ENCODE results near the gene LCMT1. TPM values are rescaled to one million over a fixed set of nuclear protein-coding genes. Genes with fewer than 3 reads are reported as not detected.

The LCMT1 gene
- total RNA-seq, 4 donors from 2014 or later = 10.8 to 24.5 (median 18.0) TPM

- WGBS = 42% methylated on average over 4 of the region's 4 CpGs
- Histone ChIP-seq H3K36me3 (peaks cover 0 to 5% (median under 1%) of the 10 kb centered on the region in 4 donors), H3K4me1 (peaks cover 40 to 69% (median 56%) of the 10 kb centered on the region in 4 donors), H3K27ac (replicated peaks in 1 of 4) (peak overlapping the region; percentile 58 to 85 (median 84)), H3K9me3 (no peaks in the 10 kb centered on the region), H3K4me3 (no peak overlapping the region), H3K27me3 (no peaks in the 10 kb centered on the region)
- DNase-seq (ENCODE audit: extremely low spot score) = no peak
- intact Hi-C loops (cut with DNase I) = loop anchor here (5.0 to 10.0 kb wide), 2 partner anchors 42 to 145 kb away; partner anchors contain the start of gene ZKSCAN2
- TF ChIP-seq POLR2AphosphoS5 (IDR thresholded peaks at IDR 0.05) = peak in 1 of 2 donors; percentile 55
- TF ChIP-seq EP300 (IDR thresholded peaks at IDR 0.05) = no peak
- TF ChIP-seq POLR2A (IDR thresholded peaks at IDR 0.05; ENCODE audit: low read depth) = no peak
- TF ChIP-seq, protein P1, sequence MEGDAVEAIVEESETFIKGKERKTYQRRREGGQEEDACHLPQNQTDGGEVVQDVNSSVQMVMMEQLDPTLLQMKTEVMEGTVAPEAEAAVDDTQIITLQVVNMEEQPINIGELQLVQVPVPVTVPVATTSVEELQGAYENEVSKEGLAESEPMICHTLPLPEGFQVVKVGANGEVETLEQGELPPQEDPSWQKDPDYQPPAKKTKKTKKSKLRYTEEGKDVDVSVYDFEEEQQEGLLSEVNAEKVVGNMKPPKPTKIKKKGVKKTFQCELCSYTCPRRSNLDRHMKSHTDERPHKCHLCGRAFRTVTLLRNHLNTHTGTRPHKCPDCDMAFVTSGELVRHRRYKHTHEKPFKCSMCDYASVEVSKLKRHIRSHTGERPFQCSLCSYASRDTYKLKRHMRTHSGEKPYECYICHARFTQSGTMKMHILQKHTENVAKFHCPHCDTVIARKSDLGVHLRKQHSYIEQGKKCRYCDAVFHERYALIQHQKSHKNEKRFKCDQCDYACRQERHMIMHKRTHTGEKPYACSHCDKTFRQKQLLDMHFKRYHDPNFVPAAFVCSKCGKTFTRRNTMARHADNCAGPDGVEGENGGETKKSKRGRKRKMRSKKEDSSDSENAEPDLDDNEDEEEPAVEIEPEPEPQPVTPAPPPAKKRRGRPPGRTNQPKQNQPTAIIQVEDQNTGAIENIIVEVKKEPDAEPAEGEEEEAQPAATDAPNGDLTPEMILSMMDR (IDR thresholded peaks at IDR 0.05) = no peak
Observed at GRCh38 chr16:25109643-25110042, 1.9 kb upstream of the LCMT1 start.

GRCh38 chr16:25110387-25110947, 1.1 kb upstream of the LCMT1 start:
- Histone ChIP-seq H3K4me1 (peaks cover 40 to 73% (median 56%) of the 10 kb centered on the region in 4 donors), H3K27me3 (no peaks in the 10 kb centered on the region), H3K4me3 (peak overlapping the region; percentile 83 to 97 (median 91)), H3K27ac (replicated peaks in 1 of 4) (peak overlapping the region; percentile 84 to 85 (median 84)), H3K36me3 (peaks cover 0 to 11% (median 8%) of the 10 kb centered on the region in 4 donors), H3K9me3 (no peaks in the 10 kb centered on the region)
- no peak for DNase-seq (ENCODE audit: extremely low spot score)
- intact Hi-C loops (cut with DNase I) = loop anchor here (10.0 kb wide), 1 partner anchor 144 kb away; the partner anchor contains the start of gene ZKSCAN2
- 34% methylated on average over 8 of the region's 8 CpGs for WGBS
- no peak for TF ChIP-seq POLR2AphosphoS5 (IDR thresholded peaks at IDR 0.05)
- TF ChIP-seq EP300 (IDR thresholded peaks at IDR 0.05) = no peak
- TF ChIP-seq, protein P1 (IDR thresholded peaks at IDR 0.05) = no peak
- no peak for TF ChIP-seq POLR2A (IDR thresholded peaks at IDR 0.05; ENCODE audit: low read depth)

- H3K27me3 ChIP-seq = no peaks in the 10 kb centered on the region
- H3K36me3 ChIP-seq = peaks cover 0 to 38% (median 21%) of the 10 kb centered on the region in 4 donors
- H3K4me1 ChIP-seq = peaks cover 22 to 63% (median 45%) of the 10 kb centered on the region in 4 donors
- no peak overlapping the region for H3K4me3 ChIP-seq
- no peaks in the 10 kb centered on the region for H3K9me3 ChIP-seq
- TF ChIP-seq POLR2AphosphoS5 (IDR thresholded peaks at IDR 0.05) = no peak
- TF ChIP-seq, protein P1 (IDR thresholded peaks at IDR 0.05) = no peak
- TF ChIP-seq EP300 (IDR thresholded peaks at IDR 0.05) = no peak
- TF ChIP-seq POLR2A (IDR thresholded peaks at IDR 0.05; ENCODE audit: low read depth) = no peak
- intact Hi-C loops (cut with DNase I) = loop anchor here (10.0 kb wide), 1 partner anchor 141 kb away; the partner anchor contains the start of gene ZKSCAN2
- 94% methylated on average over 1 of the region's 1 CpG for WGBS
- DNase-seq (ENCODE audit: extremely low spot score) = no peak
- no peak overlapping the region for H3K27ac ChIP-seq (replicated peaks in 1 of 4)
Observed at GRCh38 chr16:25114121-25114520, 2.6 kb downstream of the LCMT1 start.

GRCh38 chr16:25118851-25119578, 7.5 kb downstream of the LCMT1 start:
- TF ChIP-seq EP300 (IDR thresholded peaks at IDR 0.05) (no peak), POLR2AphosphoS5 (IDR thresholded peaks at IDR 0.05) (no peak), POLR2A (IDR thresholded peaks at IDR 0.05; ENCODE audit: low read depth) (no peak)
- TF ChIP-seq, protein P1 (IDR thresholded peaks at IDR 0.05) = no peak

More at GRCh38 chr16:25118851-25119578, 7.5 kb downstream of the LCMT1 start:
- Histone ChIP-seq H3K27me3 (no peaks in the 10 kb centered on the region), H3K9me3 (no peaks in the 10 kb centered on the region), H3K36me3 (peaks cover 0 to 38% (median 21%) of the 10 kb centered on the region in 4 donors), H3K4me3 (no peak overlapping the region), H3K4me1 (peaks cover 4 to 25% (median 8%) of the 10 kb centered on the region in 4 donors), H3K27ac (replicated peaks in 1 of 4) (no peak overlapping the region)
- intact Hi-C loops (cut with DNase I) = loop anchor here (10.0 kb wide), 1 partner anchor 136 kb away; the partner anchor contains the start of gene ZKSCAN2
- 84% methylated on average over 14 of the region's 14 CpGs for WGBS
- DNase-seq (ENCODE audit: extremely low spot score) = no peak

All from esophagus muscularis mucosa (tissue), 4 donors.